Keratinocyte (primary cell): ENCODE results near the gene SUV39H1. TPM values are rescaled to one million over a fixed set of nuclear protein-coding genes. Genes with fewer than 3 reads are reported as not detected.
"Not testable (repeated sequence)": the region's sequence is repeated elsewhere in the genome, so short reads cannot be mapped to it uniquely, and the experiment has no call there.

Source experiments
- DNase-seq: peaks from one replicate; pipeline ENCODE4 v3.0.0-alpha.2; 2011; ENCODE audit warnings: low read depth, missing footprints, low spot score
- FAIRE-seq: peaks from 2 replicates; lab custom pipeline; 2011; peaks lifted over from hg19 to GRCh38; lab: Jason Lieb, UNC
- H2AFZ ChIP-seq: 2 replicates; pipeline ENCODE4 v1.6.0; 2012; ENCODE audit warnings: low read length, control low read depth, inconsistent platforms; ENCODE audit not compliant: control insufficient read depth
- H3K27ac ChIP-seq: 2 replicates; pipeline ENCODE4 v1.5.1; 2011; ENCODE audit warnings: low read length; ENCODE audit not compliant: control insufficient read depth, insufficient read depth
- H3K27me3 ChIP-seq: 3 replicates; pipeline ENCODE4 v1.6.0; 2011; ENCODE audit warnings: low read length; ENCODE audit not compliant: control insufficient read depth, insufficient read depth; ENCODE audit errors: extremely low read depth
- H3K36me3 ChIP-seq, 2 experiments: 2 replicates in 1 of 2; 3 replicates in 1 of 2; pipeline ENCODE4 v1.5.1; 2011; ENCODE audit warnings: low read length in 2 of 2, mild to moderate bottlenecking in 1 of 2; ENCODE audit not compliant: control insufficient read depth in 2 of 2, insufficient read depth in 2 of 2; ENCODE audit errors: extremely low read depth in 1 of 2
- H3K4me1 ChIP-seq: 3 replicates; pipeline ENCODE4 v1.5.1; 2011; ENCODE audit warnings: low read length; ENCODE audit not compliant: control insufficient read depth, insufficient read depth; ENCODE audit errors: extremely low read depth
- H3K4me2 ChIP-seq: 3 replicates; pipeline ENCODE4 v1.6.0; 2011; ENCODE audit warnings: low read depth, low read length; ENCODE audit not compliant: control insufficient read depth, insufficient read depth; ENCODE audit errors: extremely low read depth
- H3K4me3 ChIP-seq, 3 experiments: fragments of 200-600 bp in 1 of 3; sonication (generic) in 1 of 3; 2 replicates in 2 of 3; 3 replicates in 1 of 3; pipeline ENCODE4 v1.5.1; 2011 to 2016; ENCODE audit warnings: low read length in 3 of 3, mild to moderate bottlenecking in 3 of 3, control low read depth in 2 of 3, inconsistent platforms in 1 of 3, low read depth in 1 of 3, mixed read lengths in 1 of 3, mixed run types in 1 of 3, moderate library complexity in 1 of 3; ENCODE audit not compliant: control insufficient read depth in 2 of 3, insufficient read depth in 2 of 3; ENCODE audit errors: extremely low read depth in 1 of 3
- H3K79me2 ChIP-seq: 2 replicates; pipeline ENCODE4 v1.6.0; 2012; ENCODE audit warnings: low read length; ENCODE audit not compliant: control insufficient read depth, insufficient read depth
- H3K9ac ChIP-seq: 3 replicates; pipeline ENCODE4 v1.6.0; 2011; ENCODE audit warnings: low read length; ENCODE audit not compliant: control insufficient read depth, insufficient read depth; ENCODE audit errors: extremely low read depth
- H3K9me1 ChIP-seq: 3 replicates; pipeline ENCODE4 v1.6.0; 2011; ENCODE audit warnings: low read length; ENCODE audit not compliant: control insufficient read depth, insufficient read depth; ENCODE audit errors: extremely low read depth
- H3K9me3 ChIP-seq: 2 replicates; pipeline ENCODE4 v1.5.1; 2012; ENCODE audit warnings: low read depth, low read length; ENCODE audit not compliant: control insufficient read depth
- H4K20me1 ChIP-seq: 3 replicates; pipeline ENCODE4 v1.6.0; 2011; ENCODE audit warnings: low read length; ENCODE audit not compliant: control insufficient read depth, insufficient read depth; ENCODE audit errors: extremely low read depth
- CTCF ChIP-seq, 3 experiments: IDR thresholded peaks in 1 of 3; conservative IDR thresholded peaks in 1 of 3; optimal IDR thresholded peaks in 1 of 3; 2 replicates in 2 of 3; 3 replicates in 1 of 3; pipeline versions ENCODE3 to v1.5.1; 2011; ENCODE audit warnings: low read length in 3 of 3, mild to moderate bottlenecking in 3 of 3, moderate library complexity in 2 of 3, control low read depth in 1 of 3, inconsistent platforms in 1 of 3; ENCODE audit not compliant: insufficient read depth in 2 of 3; ENCODE audit errors: extremely low read depth in 1 of 3
- EZH2 ChIP-seq: IDR thresholded peaks from one replicate; pipeline ENCODE4 v1.6.1; 2012; ENCODE audit warnings: inconsistent platforms, mild to moderate bottlenecking, low read length, moderate library complexity
- dilution Hi-C: fragments of 300-500 bp; cut with MboI; formaldehyde crosslinking; loops from one replicate; pipeline ENCODE4 v1.7.0; 2020; ENCODE audit warnings: low sequenced_read_pairs; ENCODE audit not compliant: extremely low pct_ligation_motif_present
- polyA plus RNA-seq, 5 experiments: library from polyadenylated mRNA; depleted of rRNA in 3 of 5; stranded (reverse) in 3 of 5; stranded (forward) in 1 of 5; unstranded in 1 of 5; fragments of >200 nt; gene quantifications; 1 replicate in 1 of 5; 2 replicates in 3 of 5; 3 replicates in 1 of 5; pipeline versions ENCODE4 v1.2.1 to v1.2.3, GENCODE V29; 2011 to 2012; ENCODE audit warnings: missing spikeins in 2 of 5, low read depth in 1 of 5, low replicate concordance in 1 of 5

The SUV39H1 gene
- polyA plus RNA-seq, 1 donor (not counting 4 experiments of a cell fraction or from before 2014, with no cell fraction given): 4.9 TPM

DNA sequence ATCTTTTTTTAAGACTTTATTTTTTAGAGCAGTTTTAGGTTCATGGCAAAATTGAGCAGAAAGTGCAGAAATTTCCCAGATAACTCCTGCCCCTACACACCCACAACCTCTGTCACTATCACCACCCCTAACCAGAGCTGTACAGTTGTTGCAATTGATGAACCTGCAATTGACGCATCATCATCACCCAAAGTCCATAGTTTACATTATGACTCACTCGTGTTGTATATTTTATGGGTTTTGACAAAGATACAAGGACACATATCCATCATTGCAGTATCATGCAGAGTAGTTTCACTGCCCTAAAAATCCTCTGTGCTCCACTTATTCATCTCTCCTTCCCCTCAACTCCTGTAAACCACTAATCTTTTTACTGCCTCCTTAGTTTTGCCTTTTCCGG lies 47.4 kb upstream of the SUV39H1 start:
- Histone ChIP-seq H3K9me3 (no peaks in the 10 kb centered on the region), H2AFZ (no peak overlapping the region), H3K4me2 (no peak overlapping the region), H3K4me3 (no peak overlapping the region), H3K27me3 (peaks cover 3% of the 10 kb centered on the region), H3K27ac (no peak overlapping the region), H3K36me3 (no peaks in the 10 kb centered on the region), H3K79me2 (no peaks in the 10 kb centered on the region), H4K20me1 (no peaks in the 10 kb centered on the region), H3K9ac (no peak overlapping the region), H3K9me1 (no peaks in the 10 kb centered on the region), H3K4me1 (no peaks in the 10 kb centered on the region)
- DNase-seq (no peak), FAIRE-seq (no peak)
- dilution Hi-C loops: no loop called here
- no peak for TF ChIP-seq EZH2
- no peak for TF ChIP-seq CTCF (optimal IDR thresholded peaks at IDR 0.05 in 1 of 3, IDR thresholded peaks at IDR 0.05 in 1 of 3, conservative IDR thresholded peaks at IDR 0.05 in 1 of 3; ENCODE audit: extremely low read depth in 1 of 3, insufficient read depth in 2 of 3, low read length in 3 of 3)

- H3K27me3 ChIP-seq: not testable (repeated sequence)
Measured at GRCh38 chrX:48652055-48652579, 44.4 kb upstream of the SUV39H1 start.

GRCh38 chrX:48654746-48655145 lies 41.8 kb upstream of the SUV39H1 start:
- H3K4me3 ChIP-seq, H4K20me1 ChIP-seq, H3K9me3 ChIP-seq, H3K4me1 ChIP-seq, FAIRE-seq, H3K27me3 ChIP-seq, H3K27ac ChIP-seq, H3K9ac ChIP-seq, H3K4me2 ChIP-seq, H3K9me1 ChIP-seq, DNase-seq, H3K36me3 ChIP-seq, dilution Hi-C loops, H3K79me2 ChIP-seq, H2AFZ ChIP-seq: not testable (repeated sequence)

More at GRCh38 chrX:48652055-48652579, 44.4 kb upstream of the SUV39H1 start:
- H3K4me3 ChIP-seq, H3K27ac ChIP-seq, dilution Hi-C loops, H3K4me2 ChIP-seq, H4K20me1 ChIP-seq, H3K4me1 ChIP-seq, H3K9me3 ChIP-seq, H3K36me3 ChIP-seq, H2AFZ ChIP-seq, DNase-seq, H3K79me2 ChIP-seq, H3K9me1 ChIP-seq, FAIRE-seq, H3K9ac ChIP-seq: not testable (repeated sequence)

DNA sequence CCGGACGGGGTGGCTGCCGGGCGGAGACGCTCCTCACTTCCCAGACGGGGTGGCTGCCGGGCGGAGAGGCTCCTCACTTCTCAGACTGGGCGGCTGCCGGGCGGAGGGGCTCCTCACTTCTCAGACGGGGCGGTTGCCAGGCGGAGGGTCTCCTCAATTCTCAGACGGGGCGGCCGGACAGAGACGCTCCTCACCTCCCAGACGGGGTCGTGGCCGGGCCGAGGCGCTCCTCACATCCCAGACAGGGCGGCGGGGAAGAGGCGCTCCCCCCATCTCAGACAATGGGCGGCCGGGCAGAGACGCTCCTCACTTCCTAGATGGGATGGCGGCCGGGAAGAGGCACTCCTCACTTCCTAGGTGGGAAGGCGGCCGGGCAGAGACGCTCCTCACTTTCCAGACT lies 36.8 kb upstream of the SUV39H1 start:
- H3K9ac ChIP-seq, H3K79me2 ChIP-seq, FAIRE-seq, H3K27me3 ChIP-seq, H3K4me3 ChIP-seq, H3K9me1 ChIP-seq, H3K27ac ChIP-seq, H3K36me3 ChIP-seq, H2AFZ ChIP-seq, H3K4me2 ChIP-seq, DNase-seq, H3K9me3 ChIP-seq, dilution Hi-C loops, H4K20me1 ChIP-seq, H3K4me1 ChIP-seq: not testable (repeated sequence)
